GM23338 (cell line): ENCODE results near the gene ERI3. TPM values are rescaled to one million over a fixed set of nuclear protein-coding genes. Genes with fewer than 3 reads are reported as not detected.

Source experiments
- ATAC-seq: fragments of 200-7000 bp; cut with Tn5 transposase; 3 replicates; pipeline ENCODE4 v1.9.1; 2020
- DNase-seq: peaks from one replicate; pipeline ENCODE4 v3.0.0-alpha.2; 2015; ENCODE audit warnings: low spot score
- H2AFZ ChIP-seq: fragments of 200-600 bp; sonication (generic); 2 replicates; pipeline ENCODE4 v1.8.0; 2016; ENCODE audit warnings: antibody characterized with exemption, mild to moderate bottlenecking, moderate library complexity
- H3F3A ChIP-seq: fragments of 200-600 bp; sonication (generic); replicated peaks from 2 replicates; pipeline ENCODE4 v1.8.0; 2017; ENCODE audit warnings: antibody characterized with exemption, mixed run types, low read depth
- H3K27ac ChIP-seq: fragments of 200-600 bp; sonication (generic); 2 replicates; pipeline ENCODE4 v1.6.1; 2016; ENCODE audit warnings: low read depth
- H3K27me3 ChIP-seq: fragments of 200-600 bp; sonication (generic); 2 replicates; pipeline ENCODE4 v1.8.0; 2016; ENCODE audit warnings: mild to moderate bottlenecking, mixed run types, moderate library complexity; ENCODE audit not compliant: insufficient read depth
- H3K36me3 ChIP-seq: fragments of 200-600 bp; sonication (generic); 2 replicates; pipeline ENCODE4 v1.8.0; 2016; ENCODE audit warnings: mild to moderate bottlenecking; ENCODE audit not compliant: insufficient read depth
- H3K4me1 ChIP-seq: fragments of 200-600 bp; sonication (generic); 2 replicates; pipeline ENCODE4 v1.8.0; 2016; ENCODE audit warnings: mild to moderate bottlenecking, moderate library complexity; ENCODE audit not compliant: insufficient read depth
- H3K4me2 ChIP-seq: fragments of 200-600 bp; sonication (generic); 2 replicates; pipeline ENCODE4 v1.7.1; 2017; ENCODE audit warnings: mixed run types
- H3K4me3 ChIP-seq: fragments of 200-600 bp; sonication (generic); 2 replicates; pipeline ENCODE4 v1.6.1; 2016; ENCODE audit warnings: mixed run types
- H3K79me2 ChIP-seq: fragments of 200-600 bp; sonication (generic); replicated peaks from 2 replicates; pipeline ENCODE4 v1.8.0; 2017; ENCODE audit warnings: mild to moderate bottlenecking; ENCODE audit not compliant: insufficient read depth
- H3K9me2 ChIP-seq: fragments of 200-600 bp; sonication (generic); 2 replicates; pipeline ENCODE4 v1.8.0; 2017; ENCODE audit not compliant: insufficient read depth
- H4K20me1 ChIP-seq: fragments of 200-600 bp; sonication (generic); replicated peaks from 2 replicates; pipeline ENCODE4 v1.8.0; 2017; ENCODE audit warnings: mild to moderate bottlenecking; ENCODE audit not compliant: insufficient read depth
- H3K27ac Mint-ChIP-seq: 2 replicates; pipeline ENCODE4 v1.8.0; 2020; ENCODE audit warnings: inconsistent platforms, mild to moderate bottlenecking, moderate library complexity, mixed read lengths
- H3K27me3 Mint-ChIP-seq: 3 replicates; pipeline ENCODE4 v1.8.0; 2022; ENCODE audit warnings: low read depth, mild to moderate bottlenecking, moderate library complexity, mixed read lengths, inconsistent platforms; ENCODE audit not compliant: insufficient read depth, poor library complexity
- H3K36me3 Mint-ChIP-seq: 3 replicates; pipeline ENCODE4 v1.8.0; 2021; ENCODE audit warnings: low read depth, mild to moderate bottlenecking, inconsistent platforms, moderate library complexity, mixed read lengths
- H3K4me1 Mint-ChIP-seq: 3 replicates; pipeline ENCODE4 v1.8.0; 2020; ENCODE audit warnings: mild to moderate bottlenecking, inconsistent platforms, mixed read lengths
- H3K4me3 Mint-ChIP-seq: 3 replicates; pipeline ENCODE4 v1.8.0; 2021; ENCODE audit warnings: moderate library complexity, mild to moderate bottlenecking, inconsistent platforms, mixed read lengths
- H3K9me3 Mint-ChIP-seq: 3 replicates; pipeline ENCODE4 v1.8.0; 2020; ENCODE audit warnings: moderate library complexity, mild to moderate bottlenecking, inconsistent platforms, mixed read lengths
- CREB1 ChIP-seq: fragments of 250-450 bp; sonication (Bioruptor Pico); IDR thresholded peaks from 2 replicates; pipeline ENCODE4 v1.5.0; 2020; ENCODE audit warnings: low read depth, mild to moderate bottlenecking, moderate library complexity
- CTCF ChIP-seq, 2 experiments: fragments of 200-600 bp in 1 of 2; sonication (generic) in 1 of 2; conservative IDR thresholded peaks; 2 replicates each; pipeline versions ENCODE4 v1.5.1 to v1.6.1; 2016 to 2017; ENCODE audit warnings: antibody characterized with exemption in 2 of 2, low read depth in 2 of 2, mild to moderate bottlenecking in 2 of 2, moderate library complexity in 1 of 2
- EZH2 ChIP-seq: fragments of 200-600 bp; sonication (generic); IDR thresholded peaks from one replicate; pipeline ENCODE4 v1.8.0; 2017; ENCODE audit warnings: antibody characterized with exemption, mild to moderate bottlenecking, low read depth; ENCODE audit not compliant: unreplicated experiment
- EZH2phosphoT487 ChIP-seq: fragments of 200-600 bp; sonication (generic); IDR thresholded peaks from one replicate; pipeline ENCODE4 v1.8.1; 2018; ENCODE audit warnings: antibody characterized with exemption; ENCODE audit not compliant: unreplicated experiment
- JUNB ChIP-seq: IDR thresholded peaks from one replicate; pipeline ENCODE4 v1.6.1; 2016; ENCODE audit warnings: antibody characterized with exemption; ENCODE audit not compliant: unreplicated experiment
- NANOG ChIP-seq: IDR thresholded peaks from 2 replicates; pipeline ENCODE4 v1.6.1; 2016; ENCODE audit warnings: antibody characterized with exemption, borderline replicate concordance
- POLR2AphosphoS5 ChIP-seq: IDR thresholded peaks from 2 replicates; pipeline ENCODE4 v1.6.1; 2016; ENCODE audit warnings: antibody characterized with exemption, low read depth
- REST ChIP-seq: IDR thresholded peaks from one replicate; pipeline ENCODE4 v1.6.1; 2018; ENCODE audit warnings: antibody characterized with exemption; ENCODE audit not compliant: unreplicated experiment
- STAT1 ChIP-seq: IDR thresholded peaks from one replicate; pipeline ENCODE4 v1.6.1; 2016; ENCODE audit warnings: antibody characterized with exemption; ENCODE audit not compliant: unreplicated experiment
- ZNF114 ChIP-seq: fragments of 250-450 bp; sonication (Bioruptor Pico); IDR thresholded peaks from 2 replicates; pipeline ENCODE4 v1.5.0; 2020; ENCODE audit warnings: mild to moderate bottlenecking, moderate library complexity
- ZNF331 ChIP-seq: fragments of 250-450 bp; sonication (Bioruptor Pico); IDR thresholded peaks from 2 replicates; pipeline ENCODE4 v1.5.0; 2020; ENCODE audit warnings: low read depth, mild to moderate bottlenecking, moderate library complexity
- ZNF462 ChIP-seq: fragments of 250-450 bp; sonication (Bioruptor Pico); IDR thresholded peaks from 2 replicates; pipeline ENCODE4 v1.5.0; 2020; ENCODE audit warnings: mild to moderate bottlenecking, moderate library complexity
- polyA plus RNA-seq: library from polyadenylated mRNA; unstranded; fragments of >200 nt; fragmentation: Nextera tagmentation; extraction: Ambion mirVana; gene quantifications from 2 replicates; pipeline ENCODE4 v1.2.1, GENCODE V29; 2016
- total RNA-seq: library from RNA; depleted of rRNA; stranded (reverse); fragments of >200 nt; shearing (Covaris generic); gene quantifications from 2 replicates; pipeline ENCODE4 v1.2.3, GENCODE V29; 2014
- TF ChIP-seq, protein P1 (sequence below): IDR thresholded peaks from 2 replicates; pipeline ENCODE4 v1.6.1; 2016; ENCODE audit warnings: antibody characterized with exemption

Gene ERI3
- total and polyA plus RNA-seq, 2 experiments from 2014 or later: 63.0 to 70.1 TPM

DNA sequence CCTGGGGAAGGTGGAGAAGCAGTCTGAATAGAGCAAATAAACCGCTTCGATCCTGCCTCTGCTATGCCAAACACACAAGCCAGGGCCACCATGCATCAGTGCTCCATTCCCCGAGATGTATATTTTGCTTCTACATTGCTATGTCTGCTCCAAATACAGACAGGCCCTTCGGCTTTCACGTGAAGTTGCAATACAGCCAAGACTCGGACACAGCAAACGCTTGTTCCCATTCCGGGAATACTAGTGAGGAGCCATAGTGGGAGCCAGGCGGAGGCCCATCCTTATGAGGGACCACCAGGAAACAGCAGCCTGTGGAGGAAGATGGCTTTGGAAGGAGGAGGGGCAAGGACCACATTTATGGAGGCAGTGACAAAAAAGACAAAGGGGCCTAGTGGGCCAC, 22.6 kb downstream of the ERI3 start:
- TF ChIP-seq ZNF114 (no peak), EZH2phosphoT487 (no peak), STAT1 (no peak), NANOG (no peak), CREB1 (CRISPR knock-in tag) (no peak), REST (no peak), ZNF331 (CRISPR knock-in tag) (no peak), POLR2AphosphoS5 (no peak), JUNB (no peak), ZNF462 (no peak), EZH2 (no peak), CTCF (conservative IDR thresholded peaks at IDR 0.05; ENCODE audit: low read depth in 2 of 2) (no peak)
- TF ChIP-seq, protein P1, sequence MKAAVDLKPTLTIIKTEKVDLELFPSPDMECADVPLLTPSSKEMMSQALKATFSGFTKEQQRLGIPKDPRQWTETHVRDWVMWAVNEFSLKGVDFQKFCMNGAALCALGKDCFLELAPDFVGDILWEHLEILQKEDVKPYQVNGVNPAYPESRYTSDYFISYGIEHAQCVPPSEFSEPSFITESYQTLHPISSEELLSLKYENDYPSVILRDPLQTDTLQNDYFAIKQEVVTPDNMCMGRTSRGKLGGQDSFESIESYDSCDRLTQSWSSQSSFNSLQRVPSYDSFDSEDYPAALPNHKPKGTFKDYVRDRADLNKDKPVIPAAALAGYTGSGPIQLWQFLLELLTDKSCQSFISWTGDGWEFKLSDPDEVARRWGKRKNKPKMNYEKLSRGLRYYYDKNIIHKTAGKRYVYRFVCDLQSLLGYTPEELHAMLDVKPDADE: no peak
- H3K4me3 Mint-ChIP-seq: no peak overlapping the region

More for the DNA sequence above, 22.6 kb downstream of the ERI3 start:
- Histone ChIP-seq H3K36me3 (peaks cover 4% of the 10 kb centered on the region; the same call in 1 of the 2 replicates), H3K4me1 (peaks cover 26% of the 10 kb centered on the region), H3K4me3 (no peak overlapping the region), H3K4me2 (no peak overlapping the region), H3K27ac (no peak overlapping the region), H3K79me2 (peaks cover 29% of the 10 kb centered on the region), H3K27me3 (no peaks in the 10 kb centered on the region), H2AFZ (no peak overlapping the region), H3K9me2 (no peaks in the 10 kb centered on the region), H4K20me1 (peaks cover 44% of the 10 kb centered on the region), H3F3A (0 out of 2 replicates have a peak, but pooled peaks cover 6% of the 10 kb centered on the region)
- H3K27me3 Mint-ChIP-seq: peaks cover 5% of the 10 kb centered on the region
- DNase-seq (no peak), ATAC-seq (no peak)
- no peaks in the 10 kb centered on the region for H3K9me3 Mint-ChIP-seq
- H3K27ac Mint-ChIP-seq: no peak overlapping the region
- H3K4me1 Mint-ChIP-seq: peaks cover 39% of the 10 kb centered on the region
- H3K36me3 Mint-ChIP-seq: peaks cover 29% of the 10 kb centered on the region
